SU-DHL-6 (cell line): Measurements from ENCODE around the gene TBL2.

Experiments used
- CTCF ChIP-seq: fragments of 200-600 bp; sonication (generic); IDR thresholded peaks from one replicate; pipeline ENCODE4 v1.5.1; 2017; ENCODE audit warnings: antibody characterized with exemption, mild to moderate bottlenecking, low read length, moderate library complexity; ENCODE audit not compliant: insufficient read depth, poor library complexity, severe bottlenecking
- EZH2phosphoT487 ChIP-seq: fragments of 200-600 bp; sonication (generic), shearing (Covaris generic); conservative IDR thresholded peaks from 2 replicates; pipeline ENCODE4 v1.6.1; 2018; ENCODE audit warnings: mild to moderate bottlenecking, antibody characterized with exemption, low read length, moderate library complexity, mixed read lengths

- TF ChIP-seq CTCF (no peak), EZH2phosphoT487 (no peak)
Measured at GRCh38 chr7:73532224-73532623, 46.2 kb downstream of the TBL2 start.
